Omental fat pad (tissue), 4 donors: ENCODE data around the gene TEAD1. TPM values are rescaled to one million over a fixed set of nuclear protein-coding genes. Genes with fewer than 3 reads are reported as not detected.
A peak's percentile ranks its signal among the peaks of the same experiment; 100 is the strongest.

Experiments
- ATAC-seq: fragments of 150-250 bp; one replicate; pipeline ENCODE4 v1.9.1; 2016; ENCODE audit warnings: mild to moderate bottlenecking, moderate library complexity; ENCODE audit not compliant: low FRiP score
- DNase-seq: peaks from one replicate; pipeline ENCODE4 v3.0.0-alpha.2; 2019; ENCODE audit warnings: low spot score
- total RNA-seq, 4 donors: library from RNA; depleted of rRNA; stranded (reverse); fragments of >200 nt; gene quantifications; one replicate each; pipeline ENCODE4 v1.1.0, GENCODE V29; 2016
- TF ChIP-seq, protein P1 (sequence below), 3 donors: fragments of 450-650 bp; IDR thresholded peaks; one replicate each; pipeline ENCODE4 v1.5.1; 2016 to 2017; ENCODE audit warnings: antibody characterized with exemption in 3 of 3, mild to moderate bottlenecking in 3 of 3, moderate library complexity in 2 of 3

TEAD1 gene
- total RNA-seq, 4 donors from 2014 or later = 81.7 to 123 (median 103) TPM

- TF ChIP-seq, protein P1, sequence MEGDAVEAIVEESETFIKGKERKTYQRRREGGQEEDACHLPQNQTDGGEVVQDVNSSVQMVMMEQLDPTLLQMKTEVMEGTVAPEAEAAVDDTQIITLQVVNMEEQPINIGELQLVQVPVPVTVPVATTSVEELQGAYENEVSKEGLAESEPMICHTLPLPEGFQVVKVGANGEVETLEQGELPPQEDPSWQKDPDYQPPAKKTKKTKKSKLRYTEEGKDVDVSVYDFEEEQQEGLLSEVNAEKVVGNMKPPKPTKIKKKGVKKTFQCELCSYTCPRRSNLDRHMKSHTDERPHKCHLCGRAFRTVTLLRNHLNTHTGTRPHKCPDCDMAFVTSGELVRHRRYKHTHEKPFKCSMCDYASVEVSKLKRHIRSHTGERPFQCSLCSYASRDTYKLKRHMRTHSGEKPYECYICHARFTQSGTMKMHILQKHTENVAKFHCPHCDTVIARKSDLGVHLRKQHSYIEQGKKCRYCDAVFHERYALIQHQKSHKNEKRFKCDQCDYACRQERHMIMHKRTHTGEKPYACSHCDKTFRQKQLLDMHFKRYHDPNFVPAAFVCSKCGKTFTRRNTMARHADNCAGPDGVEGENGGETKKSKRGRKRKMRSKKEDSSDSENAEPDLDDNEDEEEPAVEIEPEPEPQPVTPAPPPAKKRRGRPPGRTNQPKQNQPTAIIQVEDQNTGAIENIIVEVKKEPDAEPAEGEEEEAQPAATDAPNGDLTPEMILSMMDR (IDR thresholded peaks at IDR 0.05) = no peak
- ATAC-seq (no peak), DNase-seq (no peak)
These were observed 15.0 kb downstream of the TEAD1 start for GRCh38 chr11:12689029-12689755.

DNA sequence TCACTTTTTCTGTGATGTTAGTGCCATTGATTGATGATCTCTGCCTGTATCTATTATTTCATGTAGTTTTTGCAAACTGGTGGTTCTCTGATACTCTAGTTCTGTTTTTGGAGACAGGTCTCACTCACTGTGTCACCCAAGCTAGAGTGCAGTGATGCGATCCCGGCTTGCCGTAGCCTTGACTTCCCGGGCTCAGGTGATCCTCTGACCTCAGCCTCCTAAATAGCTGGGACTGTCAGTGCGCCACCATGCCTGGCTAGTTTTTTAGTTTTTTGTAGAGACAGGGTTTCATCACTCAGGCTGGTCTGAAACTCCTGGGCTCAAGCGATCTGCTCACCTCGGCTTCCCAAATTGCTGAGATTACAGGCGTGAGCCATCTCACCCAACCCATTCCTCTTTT, 16.4 kb downstream of the TEAD1 start:
- TF ChIP-seq, protein P1 (IDR thresholded peaks at IDR 0.05) = no peak
- ATAC-seq = no peak
- no peak for DNase-seq

GRCh38 chr11:12691473-12691872, 17.3 kb downstream of the TEAD1 start:
- ATAC-seq (no peak), DNase-seq (no peak)
- TF ChIP-seq, protein P1 (IDR thresholded peaks at IDR 0.05) = no peak

DNA sequence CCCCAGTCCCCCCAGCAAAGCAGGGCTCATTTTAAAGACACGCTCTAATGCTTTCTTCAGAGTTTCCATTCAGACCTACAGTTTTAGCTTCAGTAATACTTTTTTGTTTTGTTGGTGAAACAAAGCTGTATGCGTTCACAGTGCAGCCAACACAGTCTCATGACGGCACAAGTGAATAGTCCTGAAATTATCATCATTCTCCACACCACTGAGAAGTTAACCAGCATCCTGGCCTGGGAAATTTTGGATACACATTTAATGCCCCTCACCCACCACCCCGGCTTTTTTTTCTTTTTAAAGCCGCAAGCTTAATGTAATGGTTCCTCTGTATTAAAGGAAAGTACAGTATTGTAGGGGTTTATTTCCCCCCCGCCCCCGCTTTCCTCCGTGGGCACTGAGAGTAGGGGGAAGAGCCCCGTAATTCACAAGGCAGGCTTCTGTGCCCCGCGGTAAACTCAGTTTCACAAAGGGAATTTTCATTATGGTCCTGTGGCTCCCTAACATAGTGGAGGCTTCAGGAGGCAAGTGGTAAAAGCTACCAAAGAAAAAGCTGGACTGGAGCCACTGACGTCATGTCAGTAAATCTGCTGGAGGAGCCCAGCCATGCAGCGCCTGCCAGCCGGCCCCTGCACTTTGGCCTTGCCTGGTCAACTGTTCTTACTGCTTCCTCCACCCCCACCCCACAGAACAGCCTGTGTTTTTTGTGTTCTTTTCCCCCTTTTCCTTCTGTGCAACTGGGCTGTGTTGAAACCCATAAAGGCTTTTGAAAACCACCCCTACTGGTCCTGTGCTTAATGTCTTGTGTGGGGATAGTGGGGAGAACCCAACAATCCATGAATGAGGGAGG, 18.2 kb downstream of the TEAD1 start:
- ATAC-seq (peak; percentile 66), DNase-seq (peak; percentile 41)
- TF ChIP-seq, protein P1 (IDR thresholded peaks at IDR 0.05) = no peak

DNA sequence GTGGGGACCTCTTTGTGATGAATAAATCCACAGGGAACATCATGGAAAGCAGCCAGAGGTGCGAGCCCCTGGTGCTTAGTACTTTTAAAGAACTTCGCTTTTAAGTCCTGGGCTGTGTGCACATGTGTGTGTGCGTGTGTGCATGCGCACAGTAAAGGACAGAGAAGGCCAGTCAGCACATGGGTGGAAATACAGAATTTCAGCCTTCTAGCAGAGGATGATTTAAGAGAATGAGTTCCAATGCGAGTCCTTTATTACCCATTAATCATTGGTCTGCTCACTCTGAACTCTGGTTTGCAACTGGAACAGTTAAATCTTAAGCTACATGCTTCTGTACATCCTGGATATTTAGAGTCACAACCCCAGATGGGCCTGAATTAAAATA, 18.9 kb downstream of the TEAD1 start:
- TF ChIP-seq, protein P1 (IDR thresholded peaks at IDR 0.05) = no peak
- DNase-seq = no peak
- no peak for ATAC-seq

DNA sequence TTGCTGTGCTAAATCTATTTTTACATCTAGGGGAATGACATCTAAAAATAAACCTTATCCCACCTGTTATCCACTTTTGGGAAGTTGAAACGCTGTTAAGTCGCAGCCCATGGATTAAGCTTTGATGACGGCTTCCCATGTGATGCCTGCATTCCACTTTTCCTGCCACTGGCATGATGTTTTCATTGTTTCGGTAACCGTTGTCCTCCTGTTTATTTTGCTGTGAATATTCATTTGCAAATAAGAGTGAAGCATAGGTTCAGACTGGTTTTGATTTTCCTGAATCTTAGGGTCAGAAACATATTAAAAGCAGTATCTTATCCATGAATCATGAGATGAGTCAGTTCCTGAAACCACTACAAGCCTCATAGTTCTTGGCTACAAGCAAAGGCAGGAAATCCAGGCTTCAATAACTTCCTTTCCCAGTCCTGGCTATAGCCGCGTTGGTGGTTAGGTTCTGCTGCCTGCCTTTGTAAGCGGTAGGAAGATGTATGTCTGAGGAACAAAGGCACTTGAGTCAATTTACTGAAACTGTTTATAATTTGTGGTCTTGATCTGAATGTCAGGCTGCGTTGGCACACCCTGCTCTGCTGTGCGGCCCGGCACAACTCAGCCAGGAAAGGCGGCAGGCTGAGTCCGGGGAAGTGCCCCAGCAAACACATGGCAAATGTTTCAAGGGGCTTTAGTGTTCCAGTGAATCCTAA, 19.4 kb downstream of the TEAD1 start:
- TF ChIP-seq, protein P1 (IDR thresholded peaks at IDR 0.05) = no peak
- peak; percentile 89 for ATAC-seq
- no peak for DNase-seq
